ENCODE measurements around the gene EVA1A.

- TF ChIP-seq ZNF565 (CRISPR knock-in tag; conservative IDR thresholded peaks at IDR 0.05; ENCODE audit: low read depth) (no peak), RARB (CRISPR knock-in tag; IDR thresholded peaks at IDR 0.05) (no peak), ZFP3 (CRISPR knock-in tag; IDR thresholded peaks at IDR 0.05) (no peak), OSR1 (CRISPR knock-in tag; IDR thresholded peaks at IDR 0.05) (no peak)
- TF ChIP-seq, protein P1, sequence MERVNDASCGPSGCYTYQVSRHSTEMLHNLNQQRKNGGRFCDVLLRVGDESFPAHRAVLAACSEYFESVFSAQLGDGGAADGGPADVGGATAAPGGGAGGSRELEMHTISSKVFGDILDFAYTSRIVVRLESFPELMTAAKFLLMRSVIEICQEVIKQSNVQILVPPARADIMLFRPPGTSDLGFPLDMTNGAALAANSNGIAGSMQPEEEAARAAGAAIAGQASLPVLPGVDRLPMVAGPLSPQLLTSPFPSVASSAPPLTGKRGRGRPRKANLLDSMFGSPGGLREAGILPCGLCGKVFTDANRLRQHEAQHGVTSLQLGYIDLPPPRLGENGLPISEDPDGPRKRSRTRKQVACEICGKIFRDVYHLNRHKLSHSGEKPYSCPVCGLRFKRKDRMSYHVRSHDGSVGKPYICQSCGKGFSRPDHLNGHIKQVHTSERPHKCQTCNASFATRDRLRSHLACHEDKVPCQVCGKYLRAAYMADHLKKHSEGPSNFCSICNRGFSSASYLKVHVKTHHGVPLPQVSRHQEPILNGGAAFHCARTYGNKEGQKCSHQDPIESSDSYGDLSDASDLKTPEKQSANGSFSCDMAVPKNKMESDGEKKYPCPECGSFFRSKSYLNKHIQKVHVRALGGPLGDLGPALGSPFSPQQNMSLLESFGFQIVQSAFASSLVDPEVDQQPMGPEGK (CRISPR knock-in tag; IDR thresholded peaks at IDR 0.05; ENCODE audit: borderline replicate concordance) = no peak
- TF ChIP-seq, protein P2, sequence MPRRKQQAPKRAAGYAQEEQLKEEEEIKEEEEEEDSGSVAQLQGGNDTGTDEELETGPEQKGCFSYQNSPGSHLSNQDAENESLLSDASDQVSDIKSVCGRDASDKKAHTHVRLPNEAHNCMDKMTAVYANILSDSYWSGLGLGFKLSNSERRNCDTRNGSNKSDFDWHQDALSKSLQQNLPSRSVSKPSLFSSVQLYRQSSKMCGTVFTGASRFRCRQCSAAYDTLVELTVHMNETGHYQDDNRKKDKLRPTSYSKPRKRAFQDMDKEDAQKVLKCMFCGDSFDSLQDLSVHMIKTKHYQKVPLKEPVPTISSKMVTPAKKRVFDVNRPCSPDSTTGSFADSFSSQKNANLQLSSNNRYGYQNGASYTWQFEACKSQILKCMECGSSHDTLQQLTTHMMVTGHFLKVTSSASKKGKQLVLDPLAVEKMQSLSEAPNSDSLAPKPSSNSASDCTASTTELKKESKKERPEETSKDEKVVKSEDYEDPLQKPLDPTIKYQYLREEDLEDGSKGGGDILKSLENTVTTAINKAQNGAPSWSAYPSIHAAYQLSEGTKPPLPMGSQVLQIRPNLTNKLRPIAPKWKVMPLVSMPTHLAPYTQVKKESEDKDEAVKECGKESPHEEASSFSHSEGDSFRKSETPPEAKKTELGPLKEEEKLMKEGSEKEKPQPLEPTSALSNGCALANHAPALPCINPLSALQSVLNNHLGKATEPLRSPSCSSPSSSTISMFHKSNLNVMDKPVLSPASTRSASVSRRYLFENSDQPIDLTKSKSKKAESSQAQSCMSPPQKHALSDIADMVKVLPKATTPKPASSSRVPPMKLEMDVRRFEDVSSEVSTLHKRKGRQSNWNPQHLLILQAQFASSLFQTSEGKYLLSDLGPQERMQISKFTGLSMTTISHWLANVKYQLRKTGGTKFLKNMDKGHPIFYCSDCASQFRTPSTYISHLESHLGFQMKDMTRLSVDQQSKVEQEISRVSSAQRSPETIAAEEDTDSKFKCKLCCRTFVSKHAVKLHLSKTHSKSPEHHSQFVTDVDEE (CRISPR knock-in tag; IDR thresholded peaks at IDR 0.05) = no peak
Observed at GRCh38 chr2:75476761-75477160, 84.0 kb downstream of the EVA1A start.

All from SK-N-SH treated with all-trans-retinoic acid at 6 μM for 48 hours (cell line).